HT1080 (cell line): Measurements from ENCODE around the gene GNAZ. TPM values are rescaled to one million over a fixed set of nuclear protein-coding genes. Genes with fewer than 3 reads are reported as not detected.

ENCODE experiments used
- DNase-seq: peaks from one replicate; pipeline ENCODE4 v3.0.0-alpha.2; 2015; ENCODE audit warnings: low read depth
- total RNA-seq: library from RNA; depleted of rRNA; stranded (reverse); fragments of >200 nt; shearing (Covaris generic); gene quantifications from 2 replicates; pipeline ENCODE4 v1.2.3, GENCODE V29; 2014

Gene GNAZ
- total RNA-seq, 1 experiment from 2014 or later = 1.00 TPM

- no peak for DNase-seq
Observed at GRCh38 chr22:23118647-23119493, 48.6 kb downstream of the GNAZ start.

- peak; percentile 46 for DNase-seq
Observed at GRCh38 chr22:23119494-23120414, 49.4 kb downstream of the GNAZ start.

- no peak for DNase-seq
Observed at GRCh38 chr22:23120415-23120899, 50.1 kb downstream of the GNAZ start.

- DNase-seq = no peak
Observed at GRCh38 chr22:23121000-23121421, 50.7 kb downstream of the GNAZ start.

GRCh38 chr22:23121424-23121823, 51.1 kb downstream of the GNAZ start:
- no peak for DNase-seq

GRCh38 chr22:23122216-23122957, 52.1 kb downstream of the GNAZ start:
- DNase-seq = no peak

GRCh38 chr22:23122992-23123803, 52.9 kb downstream of the GNAZ start:
- DNase-seq = no peak

- no peak for DNase-seq
Observed at GRCh38 chr22:23123804-23124254, 53.5 kb downstream of the GNAZ start.

- DNase-seq = no peak
Observed at GRCh38 chr22:23124611-23125511, 54.5 kb downstream of the GNAZ start.

GRCh38 chr22:23125512-23126103, 55.3 kb downstream of the GNAZ start:
- no peak for DNase-seq

- DNase-seq = no peak
Observed at GRCh38 chr22:23126165-23127054, 56.1 kb downstream of the GNAZ start.

GRCh38 chr22:23127055-23127756, 56.9 kb downstream of the GNAZ start:
- no peak for DNase-seq

- DNase-seq = no peak
Observed at GRCh38 chr22:23127788-23128187, 57.5 kb downstream of the GNAZ start.

GRCh38 chr22:23128269-23129108, 58.2 kb downstream of the GNAZ start:
- DNase-seq = peak; percentile 53

GRCh38 chr22:23129149-23129548, 58.8 kb downstream of the GNAZ start:
- DNase-seq = no peak

GRCh38 chr22:23130697-23131096, 60.4 kb downstream of the GNAZ start:
- no peak for DNase-seq
